ENCODE data around the gene NT5C1A.

NT5C1A gene

GRCh38 chr1:39673215-39673614, 1.3 kb upstream of the NT5C1A start:
- ATAC-seq, result no peak
- no peak for TF ChIP-seq RARB (CRISPR knock-in tag; IDR thresholded peaks at IDR 0.05)
- TF ChIP-seq POU6F1 (CRISPR knock-in tag; IDR thresholded peaks at IDR 0.05; ENCODE audit: borderline replicate concordance, low read depth), result no peak
- TF ChIP-seq CSRNP3 (CRISPR knock-in tag; IDR thresholded peaks at IDR 0.05), result no peak
- no peak for TF ChIP-seq TCF4 (CRISPR knock-in tag; IDR thresholded peaks at IDR 0.05; ENCODE audit: borderline replicate concordance)
- TF ChIP-seq TSHZ2 (CRISPR knock-in tag; IDR thresholded peaks at IDR 0.05), result no peak
- no peak for TF ChIP-seq ESRRG (CRISPR knock-in tag; IDR thresholded peaks at IDR 0.05)
- TF ChIP-seq TOX (CRISPR knock-in tag; IDR thresholded peaks at IDR 0.05; ENCODE audit: borderline replicate concordance), result no peak
- no peak for TF ChIP-seq OSR1 (CRISPR knock-in tag; IDR thresholded peaks at IDR 0.05)
- no peak for TF ChIP-seq ARNTL (CRISPR knock-in tag; IDR thresholded peaks at IDR 0.05; ENCODE audit: borderline replicate concordance, low read depth)
- no peak for TF ChIP-seq ZNF565 (CRISPR knock-in tag; conservative IDR thresholded peaks at IDR 0.05; ENCODE audit: low read depth)
- no peak for TF ChIP-seq ZFP3 (CRISPR knock-in tag; IDR thresholded peaks at IDR 0.05)
- TF ChIP-seq ZFP30 (CRISPR knock-in tag; IDR thresholded peaks at IDR 0.05), result no peak
- no peak for TF ChIP-seq ZNF8 (CRISPR knock-in tag; IDR thresholded peaks at IDR 0.05)
- TF ChIP-seq PATZ1 (CRISPR knock-in tag; IDR thresholded peaks at IDR 0.05; ENCODE audit: borderline replicate concordance), result no peak
- TF ChIP-seq ISL1 (CRISPR knock-in tag; IDR thresholded peaks at IDR 0.05), result no peak

- peak; percentile 74 for ATAC-seq
- TF ChIP-seq TSHZ2 (CRISPR knock-in tag; IDR thresholded peaks at IDR 0.05) (no peak), CSDC2 (CRISPR knock-in tag; IDR thresholded peaks at IDR 0.05) (no peak), TOX (CRISPR knock-in tag; IDR thresholded peaks at IDR 0.05; ENCODE audit: borderline replicate concordance) (no peak), ZC3H10 (CRISPR knock-in tag; IDR thresholded peaks at IDR 0.05) (no peak), ZNF70 (CRISPR knock-in tag; IDR thresholded peaks at IDR 0.05) (no peak), POU6F1 (CRISPR knock-in tag; IDR thresholded peaks at IDR 0.05; ENCODE audit: borderline replicate concordance, low read depth) (no peak), OSR1 (CRISPR knock-in tag; IDR thresholded peaks at IDR 0.05) (no peak), ARNTL (CRISPR knock-in tag; IDR thresholded peaks at IDR 0.05; ENCODE audit: borderline replicate concordance, low read depth) (no peak), ZNF8 (CRISPR knock-in tag; IDR thresholded peaks at IDR 0.05) (no peak), RARB (CRISPR knock-in tag; IDR thresholded peaks at IDR 0.05) (no peak), TCF4 (CRISPR knock-in tag; IDR thresholded peaks at IDR 0.05; ENCODE audit: borderline replicate concordance) (no peak), ISL1 (CRISPR knock-in tag; IDR thresholded peaks at IDR 0.05) (no peak), ZFP30 (CRISPR knock-in tag; IDR thresholded peaks at IDR 0.05) (no peak), BACH2 (CRISPR knock-in tag; IDR thresholded peaks at IDR 0.05; ENCODE audit: borderline replicate concordance) (no peak), ZNF565 (CRISPR knock-in tag; conservative IDR thresholded peaks at IDR 0.05; ENCODE audit: low read depth) (no peak), ESRRG (CRISPR knock-in tag; IDR thresholded peaks at IDR 0.05) (no peak), SNAI2 (CRISPR knock-in tag; IDR thresholded peaks at IDR 0.05) (no peak)
Measured at GRCh38 chr1:39672551-39672947, 642 bp upstream of the NT5C1A start.
